HepG2 (cell line): Measurements from ENCODE around the gene MAP2K3. TPM values are rescaled to one million over a fixed set of nuclear protein-coding genes. Genes with fewer than 3 reads are reported as not detected.

Experiments used
- ATAC-seq: fragments of 200-7000 bp; cut with Tn5 transposase; 3 replicates; pipeline ENCODE4 v1.9.1; 2020; ENCODE audit warnings: mild to moderate bottlenecking, moderate library complexity
- BruUV-seq: library from RNA; stranded (reverse); fragments of 400-500 nt; replicated peaks from 2 replicates; lab custom pipeline; 2021; lab: Mats Ljungman, UMichigan
- CTCF ChIA-PET: fragments of 300-600 bp; formaldehyde crosslinking; extraction: SDS; loops from one replicate; lab custom pipeline; 2021; ENCODE audit warnings: low total read pairs, inconsistent platforms, low intra/inter-chr PET ratio; lab: Yijun Ruan, JAX
- POLR2A ChIA-PET: fragments of 350-600 bp; sonication (Branson Sonifier 250); formaldehyde crosslinking; loops from one replicate; lab custom pipeline; 2020; ENCODE audit warnings: antibody characterized with exemption, inconsistent platforms; lab: Yijun Ruan, JAX
- DNase-seq: peaks from one replicate; pipeline ENCODE4 v3.0.0-alpha.2; 2015; ENCODE audit warnings: low spot score
- FAIRE-seq: peaks from 3 replicates; lab custom pipeline; 2011; peaks lifted over from hg19 to GRCh38; lab: Jason Lieb, UNC
- H2AFZ ChIP-seq: one replicate; pipeline ENCODE4 v1.6.1; 2011; ENCODE audit warnings: low read length, inconsistent platforms
- H3K27ac ChIP-seq: fragments of 300-600 bp; 3 replicates; pipeline ENCODE4 v1.8.0; 2011; ENCODE audit warnings: mixed run types, mild to moderate bottlenecking, mixed read lengths, low read length, inconsistent platforms; ENCODE audit not compliant: insufficient read depth; ENCODE audit errors: extremely low read length
- H3K27me3 ChIP-seq, 2 experiments: fragments of 200-600 bp in 1 of 2; 2 replicates in 1 of 2; 3 replicates in 1 of 2; pipeline versions ENCODE4 v1.6.0 to v1.8.0; 2011; ENCODE audit warnings: low read length in 2 of 2, mild to moderate bottlenecking in 2 of 2, moderate library complexity in 2 of 2, inconsistent platforms in 1 of 2; ENCODE audit not compliant: insufficient read depth in 2 of 2, control insufficient read depth in 1 of 2
- H3K36me3 ChIP-seq, 2 experiments: fragments of 200-600 bp in 1 of 2; replicated peaks in 1 of 2; 2 replicates in 1 of 2; 3 replicates in 1 of 2; pipeline versions ENCODE4 v1.5.1 to v1.8.0; 2011; ENCODE audit warnings: low read length in 2 of 2, inconsistent platforms in 1 of 2; ENCODE audit not compliant: insufficient read depth in 2 of 2, control insufficient read depth in 1 of 2
- H3K4me1 ChIP-seq: 2 replicates; pipeline ENCODE4 v1.5.1; 2012; ENCODE audit warnings: low read length, inconsistent platforms; ENCODE audit not compliant: insufficient read depth
- H3K4me2 ChIP-seq: 2 replicates; pipeline ENCODE4 v1.6.0; 2011; ENCODE audit warnings: low read depth, low read length, inconsistent platforms
- H3K4me3 ChIP-seq, 3 experiments: fragments of 200-600 bp in 1 of 3; sonication (generic), shearing (Covaris generic) in 1 of 3; replicated peaks in 1 of 3; 2 replicates each; pipeline ENCODE4 v1.5.1; 2011 to 2016; ENCODE audit warnings: low read length in 3 of 3, inconsistent platforms in 2 of 3, low read depth in 2 of 3, mild to moderate bottlenecking in 2 of 3, control low read depth in 1 of 3, mixed read lengths in 1 of 3; ENCODE audit not compliant: insufficient read depth in 1 of 3
- H3K79me2 ChIP-seq: one replicate; pipeline ENCODE4 v1.6.1; 2011; ENCODE audit warnings: low read length, inconsistent platforms; ENCODE audit not compliant: insufficient read depth
- H3K9ac ChIP-seq: 2 replicates; pipeline ENCODE4 v1.6.0; 2011; ENCODE audit warnings: mild to moderate bottlenecking, low read depth, low read length, inconsistent platforms; ENCODE audit not compliant: insufficient read depth
- H3K9me3 ChIP-seq: 2 replicates; pipeline ENCODE4 v1.5.1; 2012; ENCODE audit warnings: mild to moderate bottlenecking, low read length
- H4K20me1 ChIP-seq: 2 replicates; pipeline ENCODE4 v1.6.0; 2011; ENCODE audit warnings: inconsistent platforms, mild to moderate bottlenecking, low read length, moderate library complexity; ENCODE audit not compliant: insufficient read depth
- AGO2 ChIP-seq: fragments of 200-400 bp; formaldehyde crosslinking; optimal IDR thresholded peaks from 2 replicates; pipeline ENCODE3; 2017; ENCODE audit warnings: mild to moderate bottlenecking, low read depth, low read length, moderate library complexity
- KDM6A ChIP-seq: IDR thresholded peaks from 2 replicates; pipeline ENCODE4 v1.6.1; 2016; ENCODE audit warnings: low read depth
- MAZ ChIP-seq, 2 experiments: sonication (generic) in 1 of 2; formaldehyde crosslinking in 1 of 2; IDR thresholded peaks; 2 replicates each; pipeline versions ENCODE4 v1.5.0 to v1.6.1; 2012 to 2020; ENCODE audit warnings: low read depth in 2 of 2, mild to moderate bottlenecking in 2 of 2, borderline replicate concordance in 1 of 2, improper control_type of control experiment in 1 of 2, low read length in 1 of 2, missing genetic modification reagents in 1 of 2, moderate library complexity in 1 of 2
- NONO ChIP-seq, 2 experiments: fragments of 450-650 bp in 1 of 2; sonication (generic) in 1 of 2; formaldehyde crosslinking in 1 of 2; IDR thresholded peaks in 1 of 2; conservative IDR thresholded peaks in 1 of 2; 2 replicates each; pipeline versions ENCODE4 v1.6.1 to v1.8.0; 2017 to 2022; ENCODE audit warnings: mild to moderate bottlenecking in 1 of 2, missing genetic modification reagents in 1 of 2, moderate library complexity in 1 of 2
- NR3C1 ChIP-seq: sonication (generic); formaldehyde crosslinking; IDR thresholded peaks from 2 replicates; pipeline ENCODE4 v1.4.0; 2020; ENCODE audit warnings: missing genetic modification reagents
- PHF8 ChIP-seq: sonication (generic); formaldehyde crosslinking; IDR thresholded peaks from 2 replicates; pipeline ENCODE4 v1.5.0; 2020; ENCODE audit warnings: missing genetic modification reagents
- RFX1 ChIP-seq: fragments of 450-650 bp; IDR thresholded peaks from 2 replicates; pipeline ENCODE4 v1.6.1; 2017
- SKI ChIP-seq: fragments of 450-650 bp; IDR thresholded peaks from one replicate; pipeline ENCODE4 v1.6.1; 2018; ENCODE audit warnings: mild to moderate bottlenecking; ENCODE audit not compliant: partially characterized antibody
- YY1 ChIP-seq: IDR thresholded peaks from 2 replicates; pipeline ENCODE4 v1.6.1; 2011; ENCODE audit warnings: low read length, low read depth, moderate library complexity, mild to moderate bottlenecking; ENCODE audit not compliant: insufficient read depth, insufficient replicate concordance
- ZFP41 ChIP-seq: sonication (generic); formaldehyde crosslinking; IDR thresholded peaks from 2 replicates; pipeline ENCODE4 v1.4.0; 2020; ENCODE audit warnings: mild to moderate bottlenecking, missing genetic modification reagents, borderline replicate concordance
- ZNF232 ChIP-seq: sonication (generic); formaldehyde crosslinking; IDR thresholded peaks from 2 replicates; pipeline ENCODE4 v1.4.0; 2020; ENCODE audit warnings: missing genetic modification reagents, borderline replicate concordance
- ZNF337 ChIP-seq: sonication (generic); formaldehyde crosslinking; IDR thresholded peaks from 2 replicates; pipeline ENCODE4 v1.5.1; 2020; ENCODE audit warnings: missing genetic modification reagents, low read depth, mild to moderate bottlenecking, borderline replicate concordance
- WGBS: methylation state at CpG from one replicate; pipeline ENCODE4 v1.1.6; 2017; ENCODE audit warnings: low lambda C conversion rate; 5-methylcytosine and 5-hydroxymethylcytosine counted together
- in situ Hi-C: cut with HindIII; loops from 2 replicates; pipeline ENCODE4 v1.10.0; 2017; ENCODE audit warnings: low pct_unique_long_range_greater_than_20kb; ENCODE audit not compliant: extremely low pct_ligation_motif_present
- intact Hi-C: fragments of 100-400 bp; cut with micrococcal nuclease; formaldehyde crosslinking; loops from one replicate; pipeline ENCODE4 v1.10.0; 2022; ENCODE audit not compliant: unreplicated experiment
- polyA plus RNA-seq, 8 experiments: library from polyadenylated mRNA; depleted of rRNA in 3 of 8; stranded (reverse) in 7 of 8; unstranded in 1 of 8; fragments of >200 nt; fragmentation: Illumina TruSeq in 4 of 8; extraction: Trizol in 4 of 8; gene quantifications; 2 replicates each; pipeline versions ENCODE4 v1.2.1 to v1.2.3, GENCODE V29; 2011 to 2016; ENCODE audit warnings: low read depth in 4 of 8, missing spikeins in 1 of 8, mixed read lengths in 1 of 8; ENCODE audit not compliant: insufficient read depth in 1 of 8
- total RNA-seq, 5 experiments: library from RNA; depleted of rRNA; stranded (reverse); fragments of >200 nt; fragmentation: Illumina TruSeq; extraction: Trizol; gene quantifications; 2 replicates each; pipeline ENCODE4 v1.2.3, GENCODE V29; 2016; ENCODE audit warnings: low read depth in 1 of 5
- TF ChIP-seq, protein P1 (sequence below): sonication (generic); formaldehyde crosslinking; IDR thresholded peaks from 2 replicates; pipeline ENCODE4 v1.4.0; 2020; ENCODE audit warnings: missing genetic modification reagents
- TF ChIP-seq, protein P2 (sequence below): sonication (generic); formaldehyde crosslinking; IDR thresholded peaks from 2 replicates; pipeline ENCODE4 v1.5.0; 2020; ENCODE audit warnings: missing genetic modification reagents, mild to moderate bottlenecking, borderline replicate concordance

Gene MAP2K3
- total and polyA plus RNA-seq, 2 of the 13 experiments (the other 11 are each of a cell fraction or from before 2014, with no cell fraction given) = 20.5 to 27.4 TPM

DNA sequence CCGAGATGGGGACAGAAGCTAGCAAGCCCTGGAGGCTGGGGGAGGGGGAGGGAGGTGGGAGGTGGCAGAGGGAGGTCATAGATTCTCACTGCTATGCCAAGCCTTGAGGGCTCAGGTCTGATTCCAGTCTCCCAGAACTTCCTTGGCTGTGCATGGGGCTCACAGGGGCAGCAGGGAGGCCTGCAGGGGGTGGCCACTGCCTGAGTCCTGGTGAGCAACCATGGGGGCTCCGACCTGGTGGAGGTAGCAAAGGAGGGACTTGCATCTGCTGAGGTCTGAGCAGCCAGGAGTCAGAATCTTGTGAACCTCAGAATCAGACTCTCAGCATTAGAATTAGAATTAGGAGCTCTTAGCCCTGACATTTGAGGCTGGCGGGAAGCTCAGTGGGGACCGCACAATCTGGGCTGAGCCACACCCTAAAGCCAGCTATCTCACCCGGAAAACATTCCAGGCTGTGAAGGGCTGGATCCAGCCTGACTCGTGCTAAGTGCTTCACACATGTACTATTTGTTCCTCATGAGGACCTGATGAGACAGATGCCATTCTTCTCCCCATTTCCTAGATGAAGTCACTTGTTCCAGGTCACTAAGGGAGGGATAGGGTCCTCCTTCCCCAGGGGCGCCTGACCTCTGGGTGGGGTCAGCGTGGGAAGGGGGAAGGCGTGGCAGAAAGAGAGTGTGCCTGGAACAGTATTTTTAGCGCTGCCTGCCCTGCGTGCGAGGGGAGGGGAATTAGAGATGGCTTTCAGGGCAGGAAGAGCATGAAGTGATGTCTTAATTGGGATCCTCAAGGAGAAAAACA is 74.4 kb downstream of the MAP2K3 start (continued):
- TF ChIP-seq MAZ (IDR thresholded peaks at IDR 0.05; ENCODE audit: borderline replicate concordance, low read depth, low read length) = no peak
- TF ChIP-seq MAZ (CRISPR knock-in tag; IDR thresholded peaks at IDR 0.05; ENCODE audit: low read depth) = no peak
- no peak for TF ChIP-seq RFX1
- TF ChIP-seq NONO (IDR thresholded peaks at IDR 0.05) = no peak
- no peak for TF ChIP-seq NONO (CRISPR knock-in tag; conservative IDR thresholded peaks at IDR 0.05)

DNA sequence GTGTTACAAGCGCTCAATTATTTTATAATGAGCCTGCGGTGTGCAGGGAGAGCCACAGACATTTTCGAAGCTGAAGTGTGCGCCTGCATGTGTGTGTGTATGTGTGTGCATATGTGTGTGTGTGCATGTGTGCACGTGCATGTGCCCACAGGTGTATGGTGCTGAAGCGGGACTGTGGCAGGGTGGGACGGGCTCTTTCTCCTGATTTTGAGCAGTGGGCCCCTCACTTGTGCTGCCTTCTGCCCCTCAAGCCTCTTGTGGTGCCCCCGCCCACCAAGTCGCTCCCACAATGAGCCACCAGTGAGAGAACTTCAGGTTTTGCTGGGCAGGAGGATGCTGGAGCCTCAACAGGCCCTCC is 75.0 kb downstream of the MAP2K3 start:
- Histone ChIP-seq H3K36me3 (no peaks in the 10 kb centered on the region), H3K27ac (no peak overlapping the region), H3K9ac (no peak overlapping the region), H3K27me3 (peaks cover 1 to 12% of the 10 kb centered on the region in 2 experiments; a peak in 2 of 5 replicates), H3K4me3 (no peak overlapping the region), H3K9me3 (no peaks in the 10 kb centered on the region), H3K4me2 (no peak overlapping the region), H3K4me1 (no peaks in the 10 kb centered on the region), H4K20me1 (no peaks in the 10 kb centered on the region), H2AFZ (no peak overlapping the region), H3K79me2 (no peaks in the 10 kb centered on the region)
- intact Hi-C loops = no loop called here
- no TSS peak for BruUV-seq
- DNase-seq = no peak
- TF ChIP-seq SKI (no peak), PHF8 (no peak), KDM6A (CRISPR knock-in tag) (no peak), ZFP41 (CRISPR knock-in tag) (no peak), ZNF232 (CRISPR knock-in tag) (no peak), ZNF337 (no peak), YY1 (no peak), NR3C1 (CRISPR knock-in tag) (no peak), AGO2 (no peak)
- TF ChIP-seq, protein P1, sequence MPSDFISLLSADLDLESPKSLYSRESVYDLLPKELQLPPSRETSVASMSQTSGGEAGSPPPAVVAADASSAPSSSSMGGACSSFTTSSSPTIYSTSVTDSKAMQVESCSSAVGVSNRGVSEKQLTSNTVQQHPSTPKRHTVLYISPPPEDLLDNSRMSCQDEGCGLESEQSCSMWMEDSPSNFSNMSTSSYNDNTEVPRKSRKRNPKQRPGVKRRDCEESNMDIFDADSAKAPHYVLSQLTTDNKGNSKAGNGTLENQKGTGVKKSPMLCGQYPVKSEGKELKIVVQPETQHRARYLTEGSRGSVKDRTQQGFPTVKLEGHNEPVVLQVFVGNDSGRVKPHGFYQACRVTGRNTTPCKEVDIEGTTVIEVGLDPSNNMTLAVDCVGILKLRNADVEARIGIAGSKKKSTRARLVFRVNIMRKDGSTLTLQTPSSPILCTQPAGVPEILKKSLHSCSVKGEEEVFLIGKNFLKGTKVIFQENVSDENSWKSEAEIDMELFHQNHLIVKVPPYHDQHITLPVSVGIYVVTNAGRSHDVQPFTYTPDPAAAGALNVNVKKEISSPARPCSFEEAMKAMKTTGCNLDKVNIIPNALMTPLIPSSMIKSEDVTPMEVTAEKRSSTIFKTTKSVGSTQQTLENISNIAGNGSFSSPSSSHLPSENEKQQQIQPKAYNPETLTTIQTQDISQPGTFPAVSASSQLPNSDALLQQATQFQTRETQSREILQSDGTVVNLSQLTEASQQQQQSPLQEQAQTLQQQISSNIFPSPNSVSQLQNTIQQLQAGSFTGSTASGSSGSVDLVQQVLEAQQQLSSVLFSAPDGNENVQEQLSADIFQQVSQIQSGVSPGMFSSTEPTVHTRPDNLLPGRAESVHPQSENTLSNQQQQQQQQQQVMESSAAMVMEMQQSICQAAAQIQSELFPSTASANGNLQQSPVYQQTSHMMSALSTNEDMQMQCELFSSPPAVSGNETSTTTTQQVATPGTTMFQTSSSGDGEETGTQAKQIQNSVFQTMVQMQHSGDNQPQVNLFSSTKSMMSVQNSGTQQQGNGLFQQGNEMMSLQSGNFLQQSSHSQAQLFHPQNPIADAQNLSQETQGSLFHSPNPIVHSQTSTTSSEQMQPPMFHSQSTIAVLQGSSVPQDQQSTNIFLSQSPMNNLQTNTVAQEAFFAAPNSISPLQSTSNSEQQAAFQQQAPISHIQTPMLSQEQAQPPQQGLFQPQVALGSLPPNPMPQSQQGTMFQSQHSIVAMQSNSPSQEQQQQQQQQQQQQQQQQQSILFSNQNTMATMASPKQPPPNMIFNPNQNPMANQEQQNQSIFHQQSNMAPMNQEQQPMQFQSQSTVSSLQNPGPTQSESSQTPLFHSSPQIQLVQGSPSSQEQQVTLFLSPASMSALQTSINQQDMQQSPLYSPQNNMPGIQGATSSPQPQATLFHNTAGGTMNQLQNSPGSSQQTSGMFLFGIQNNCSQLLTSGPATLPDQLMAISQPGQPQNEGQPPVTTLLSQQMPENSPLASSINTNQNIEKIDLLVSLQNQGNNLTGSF (CRISPR knock-in tag) = no peak
- TF ChIP-seq, protein P2, sequence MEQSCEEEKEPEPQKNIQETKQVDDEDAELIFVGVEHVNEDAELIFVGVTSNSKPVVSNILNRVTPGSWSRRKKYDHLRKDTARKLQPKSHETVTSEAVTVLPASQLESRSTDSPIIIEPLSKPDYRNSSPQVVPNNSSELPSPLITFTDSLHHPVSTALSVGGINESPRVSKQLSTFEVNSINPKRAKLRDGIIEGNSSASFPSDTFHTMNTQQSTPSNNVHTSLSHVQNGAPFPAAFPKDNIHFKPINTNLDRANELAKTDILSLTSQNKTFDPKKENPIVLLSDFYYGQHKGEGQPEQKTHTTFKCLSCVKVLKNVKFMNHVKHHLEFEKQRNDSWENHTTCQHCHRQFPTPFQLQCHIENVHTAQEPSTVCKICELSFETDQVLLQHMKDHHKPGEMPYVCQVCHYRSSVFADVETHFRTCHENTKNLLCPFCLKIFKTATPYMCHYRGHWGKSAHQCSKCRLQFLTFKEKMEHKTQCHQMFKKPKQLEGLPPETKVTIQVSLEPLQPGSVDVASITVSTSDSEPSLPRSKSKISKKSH (CRISPR knock-in tag) = no peak
- 25% methylated on average over 2 of the region's 9 CpGs for WGBS
- ChIA-PET POLR2A (no interaction called here), CTCF (no interaction called here)
- in situ Hi-C loops = no loop called here
- no peak for ATAC-seq
- FAIRE-seq = no peak
